Right hindlimb (tissue), 1 donor: ENCODE results near the gene KISS1.

Experiments
- DNase-seq: peaks from one replicate; pipeline ENCODE4 v3.0.0-alpha.2; 2018

Gene KISS1

DNA sequence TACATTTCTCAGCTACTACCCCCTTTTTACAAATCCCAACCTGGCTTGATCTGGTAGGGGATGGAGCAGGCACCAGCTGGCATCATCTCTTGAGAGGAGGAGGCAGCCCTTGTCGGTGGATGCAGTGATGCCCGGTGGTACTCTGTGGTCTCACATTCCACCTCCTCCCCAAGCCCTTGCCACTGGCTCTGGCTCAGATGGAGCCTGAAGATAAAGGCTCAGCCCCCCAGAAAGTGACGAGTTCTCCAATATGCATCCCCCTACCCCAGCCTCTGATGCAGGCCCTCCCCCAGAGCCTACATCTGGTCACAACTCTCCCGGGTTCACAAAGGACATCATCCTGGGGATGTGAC, 21.3 kb upstream of the KISS1 start:
- no peak for DNase-seq

- no peak for DNase-seq
Measured at GRCh38 chr1:204216880-204217647, 20.8 kb upstream of the KISS1 start.

- DNase-seq, result no peak
Measured at GRCh38 chr1:204216236-204216635, 19.9 kb upstream of the KISS1 start.

- peak; percentile 73 for DNase-seq
Measured at GRCh38 chr1:204213668-204214662, 17.7 kb upstream of the KISS1 start, which contains the start of gene GOLT1A. TSS of gene GOLT1A (minus strand) at chr1:204213988. CDS start at chr1:204213906, 82 bp downstream.

DNA sequence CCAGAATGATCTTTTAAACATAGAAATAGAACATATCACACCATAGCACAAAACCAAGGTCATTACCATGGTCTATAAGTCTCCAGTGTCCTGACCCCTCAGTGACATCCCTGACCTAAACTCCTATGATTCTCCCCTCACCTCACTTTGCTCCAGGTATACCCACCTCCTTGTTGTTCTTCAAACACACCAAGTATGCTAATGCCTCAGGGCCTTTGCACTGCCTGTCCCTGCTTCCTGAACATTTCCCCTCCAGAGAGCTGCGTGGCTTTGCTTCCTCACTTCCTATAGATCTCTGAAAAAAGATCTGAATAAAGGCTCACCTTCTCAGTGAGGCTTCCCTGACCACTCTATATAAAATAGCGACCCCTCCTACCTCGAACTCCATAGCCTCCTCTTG, 16.4 kb upstream of the KISS1 start:
- DNase-seq, result no peak

DNA sequence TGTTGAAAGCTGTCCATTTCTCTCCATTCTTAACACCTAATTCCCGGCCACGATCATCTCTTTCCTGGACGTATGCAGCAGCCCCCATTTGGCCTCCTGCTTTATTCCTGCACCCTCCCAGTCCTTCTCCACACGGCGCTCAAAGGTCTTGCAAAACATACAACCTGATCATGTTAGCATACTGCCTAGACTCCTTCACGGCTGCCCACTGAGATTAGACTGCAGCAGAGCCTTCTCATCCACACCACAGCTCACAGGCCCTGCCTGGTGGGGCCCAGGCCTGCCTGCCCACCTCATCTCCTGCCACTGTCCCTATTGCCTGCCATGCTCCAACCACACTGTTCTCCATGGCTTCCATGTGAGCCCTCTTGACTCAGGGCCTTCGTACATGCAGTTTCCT, 14.8 kb upstream of the KISS1 start:
- no peak for DNase-seq

- peak; percentile 50 for DNase-seq
Measured at GRCh38 chr1:204207136-204207616, 10.9 kb upstream of the KISS1 start.

- no peak for DNase-seq
Measured at GRCh38 chr1:204206121-204206520, 9.8 kb upstream of the KISS1 start.

- no peak for DNase-seq
Measured at GRCh38 chr1:204205486-204205885, 9.2 kb upstream of the KISS1 start.

GRCh38 chr1:204204944-204205343, 8.7 kb upstream of the KISS1 start:
- no peak for DNase-seq

DNA sequence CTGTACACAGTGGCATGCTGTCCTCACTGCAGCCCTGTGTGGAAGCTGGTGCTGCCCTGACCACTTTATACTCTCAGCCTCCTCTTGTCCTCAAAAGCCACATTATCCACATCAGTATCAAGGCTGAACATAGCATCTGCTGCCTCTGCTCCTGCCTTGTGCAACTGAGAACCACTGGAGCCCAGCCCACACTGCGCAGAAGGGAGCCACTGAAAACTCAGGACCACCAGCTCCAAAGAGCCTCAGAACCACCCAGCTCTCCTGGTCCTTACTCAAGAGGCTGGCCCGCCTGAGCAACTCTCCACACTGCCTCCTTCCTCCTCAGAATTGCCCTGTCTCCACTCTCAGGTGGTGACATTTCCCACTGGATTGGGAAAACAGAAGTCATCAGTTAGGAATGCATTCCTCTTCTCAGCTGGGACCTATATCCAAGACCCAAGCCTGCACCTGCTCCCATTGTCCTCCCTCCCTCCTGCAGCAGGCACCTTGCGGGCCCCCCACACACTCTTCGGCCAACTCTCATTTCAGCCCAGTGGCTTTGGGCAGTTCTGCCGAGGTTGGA, 7.0 kb upstream of the KISS1 start:
- no peak for DNase-seq

DNA sequence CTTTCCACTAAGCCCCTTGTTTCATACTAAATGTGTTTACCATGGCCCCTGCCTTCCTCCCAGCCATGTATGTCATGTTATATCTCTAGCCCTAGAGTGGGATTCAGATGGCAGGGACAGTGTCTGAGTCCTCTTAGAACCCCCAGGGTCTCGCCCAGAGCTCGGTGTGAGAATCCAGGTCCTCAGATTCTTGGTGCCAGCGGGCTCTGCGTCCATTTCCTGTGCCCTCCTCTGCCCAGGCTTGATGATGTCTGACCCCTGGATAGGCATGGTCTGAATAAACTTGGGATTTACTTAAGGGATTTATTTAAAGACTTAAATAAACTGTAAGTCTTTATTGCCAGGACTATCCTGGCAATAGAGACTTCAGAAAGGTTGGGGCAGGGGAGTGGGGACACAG, 6.2 kb upstream of the KISS1 start:
- no peak for DNase-seq

DNA sequence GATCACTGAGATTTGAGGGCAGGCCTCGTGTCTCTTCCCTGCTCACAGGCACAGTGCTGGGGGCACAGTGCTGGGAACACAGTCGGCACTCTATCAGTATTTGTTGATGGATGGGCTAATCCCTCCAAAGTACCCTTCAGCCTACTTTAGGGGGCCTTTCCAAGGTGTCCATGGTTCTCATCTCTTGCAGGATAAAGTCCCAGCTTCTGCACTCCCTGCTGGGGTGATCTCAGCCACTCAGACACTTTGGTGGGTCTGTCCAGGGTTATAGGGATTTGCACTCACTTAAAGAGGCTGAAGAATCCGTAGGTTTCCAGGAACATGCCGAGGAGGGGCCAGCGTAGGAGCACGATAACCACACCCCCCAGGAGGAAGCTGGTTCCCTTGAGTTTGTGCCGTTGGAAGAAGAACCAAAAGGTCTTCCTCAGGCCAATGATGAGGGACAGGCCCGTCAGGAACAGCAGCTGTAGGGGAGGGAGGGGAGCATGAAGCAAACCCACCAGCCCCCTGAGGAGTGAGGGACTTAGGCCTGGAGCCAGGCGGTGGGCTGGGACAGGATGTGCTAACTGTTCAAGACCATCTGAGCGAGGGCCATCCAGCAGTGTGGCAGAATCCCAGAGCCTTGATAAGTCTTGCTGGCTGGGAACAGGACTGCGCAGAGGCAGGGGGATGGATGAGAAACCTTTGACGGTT, 5.2 kb upstream of the KISS1 start:
- DNase-seq, result no peak

GRCh38 chr1:204199579-204199978, 3.3 kb upstream of the KISS1 start:
- DNase-seq, result no peak

- DNase-seq, result no peak
Measured at GRCh38 chr1:204198348-204199340, 2.4 kb upstream of the KISS1 start.

- DNase-seq, result no peak
Measured at GRCh38 chr1:204197068-204197467, 777 bp upstream of the KISS1 start.

DNA sequence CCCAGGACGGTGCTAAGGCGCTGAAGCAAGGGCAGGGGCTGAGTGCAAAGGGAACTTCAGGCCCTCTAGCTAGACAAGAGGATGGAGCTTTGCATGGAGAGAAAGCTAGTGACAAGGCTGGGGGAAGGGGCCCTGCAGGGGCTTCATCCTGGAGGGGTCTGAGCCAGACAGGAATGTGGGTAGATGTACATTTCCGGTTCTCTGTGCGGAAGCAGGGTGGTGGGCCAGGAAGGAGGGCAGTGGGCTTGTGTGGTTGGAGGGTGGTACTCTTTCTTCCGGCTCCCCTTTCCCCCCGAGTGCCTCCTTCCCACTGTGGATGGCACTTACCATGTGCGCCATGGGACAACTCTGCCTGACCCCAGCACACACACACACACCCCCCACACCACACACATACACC, 1.5 kb downstream of the KISS1 start:
- no peak for DNase-seq

DNA sequence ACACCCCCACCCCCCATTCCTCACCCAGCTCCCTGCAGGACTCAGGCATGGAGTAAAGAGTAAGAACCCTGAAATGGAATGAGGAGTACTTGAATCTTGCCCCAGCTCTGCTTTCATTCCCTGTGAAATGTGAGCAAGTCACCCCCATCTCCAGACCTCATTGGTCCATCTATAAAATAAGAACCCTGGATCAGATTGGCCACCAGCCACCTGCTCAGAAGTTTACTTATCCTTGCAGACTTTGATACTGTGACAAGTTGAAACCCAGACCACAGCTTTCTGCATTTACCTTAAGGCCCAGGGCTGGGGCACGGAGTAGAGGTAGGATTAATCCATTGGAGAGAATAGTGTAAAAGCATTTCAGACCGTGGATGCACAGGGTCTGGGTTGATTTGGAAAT, 2.2 kb downstream of the KISS1 start:
- DNase-seq, result no peak

DNA sequence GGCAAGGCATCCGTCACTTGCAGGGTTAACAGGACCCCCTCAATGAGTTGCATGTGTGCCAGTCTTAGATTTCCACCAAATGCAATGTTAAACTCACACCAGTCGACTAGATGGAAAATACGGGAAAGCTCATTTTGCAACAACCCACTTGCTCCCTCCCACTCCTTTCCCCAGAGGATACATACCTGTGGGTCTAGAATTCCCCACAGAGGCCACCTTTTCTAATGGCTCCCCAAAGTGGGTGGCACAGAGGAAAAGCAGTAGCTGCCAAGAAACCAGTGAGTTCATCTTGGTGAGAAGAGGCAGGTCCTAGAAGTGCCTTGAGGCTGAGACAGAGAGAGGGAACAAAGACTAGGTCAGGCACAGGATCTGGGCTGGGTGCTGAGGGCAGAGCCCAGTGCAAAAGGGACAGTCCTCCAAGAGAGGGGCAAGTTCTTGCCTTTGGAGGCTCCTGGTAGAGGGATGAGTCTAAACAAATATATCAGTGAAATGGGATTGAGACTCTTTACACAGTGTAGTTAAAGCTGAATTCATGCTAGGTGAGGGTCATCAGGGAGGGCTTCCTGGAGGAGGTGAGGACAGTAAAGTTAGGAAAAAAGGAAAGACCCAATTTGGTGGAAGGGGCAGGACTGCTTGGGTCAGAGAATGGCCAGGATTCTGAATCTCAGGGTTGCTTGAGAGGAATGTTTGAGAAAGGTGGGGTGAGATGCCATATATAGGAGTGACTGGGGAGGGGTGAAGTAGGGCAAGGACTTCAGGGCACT, 3.5 kb downstream of the KISS1 start:
- no peak for DNase-seq

DNA sequence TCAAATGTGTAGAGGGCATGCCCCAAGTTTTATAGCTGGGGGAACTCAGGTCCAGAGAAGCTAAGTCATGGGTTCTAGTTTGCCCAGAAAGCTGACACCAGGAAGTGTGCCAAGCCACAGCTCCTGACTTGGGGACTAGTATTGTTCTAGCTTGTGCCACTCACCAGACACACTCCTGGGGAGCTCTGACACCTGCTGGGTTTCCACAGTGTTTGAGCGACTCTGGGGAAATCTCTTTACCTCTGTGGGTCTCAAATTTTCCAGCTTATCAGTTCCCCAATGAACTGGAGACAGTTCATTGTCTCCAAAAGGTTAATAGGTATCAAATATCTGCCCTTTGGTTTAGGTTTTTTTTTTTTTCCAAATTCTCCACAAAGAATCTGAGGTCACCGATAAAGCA, 4.2 kb downstream of the KISS1 start:
- no peak for DNase-seq

GRCh38 chr1:204191456-204191855, 4.8 kb downstream of the KISS1 start:
- no peak for DNase-seq
